HCT116 (cell line): ENCODE measurements around the gene TIMM17B. TPM values are rescaled to one million over a fixed set of nuclear protein-coding genes. Genes with fewer than 3 reads are reported as not detected.

Experiments
- ATAC-seq: fragments of 200-7000 bp; cut with Tn5 transposase; 2 replicates; pipeline ENCODE4 v1.9.1; 2020; ENCODE audit warnings: mild to moderate bottlenecking, moderate library complexity
- BruUV-seq: library from RNA; stranded (reverse); fragments of 400-500 nt; replicated peaks from 2 replicates; lab custom pipeline; 2021; lab: Mats Ljungman, UMichigan
- CTCF ChIA-PET: fragments of 300-600 bp; sonication (Branson Sonifier 250); formaldehyde crosslinking; loops from one replicate; lab custom pipeline; 2021; ENCODE audit warnings: antibody characterized with exemption; lab: Charles Lee
- POLR2A ChIA-PET: fragments of 300-600, 350-600 bp; sonication (Branson Sonifier 250); formaldehyde crosslinking; loops from one replicate; lab custom pipeline; 2021; ENCODE audit warnings: antibody characterized with exemption; lab: Charles Lee
- RAD21 ChIA-PET, 2 experiments: fragments of 300-600 bp; sonication (Branson Sonifier 250); formaldehyde crosslinking; loops; one replicate each; lab custom pipeline; 2023; ENCODE audit warnings: low total read pairs in 2 of 2; ENCODE audit not compliant: uncharacterized antibody in 2 of 2, unreplicated experiment in 2 of 2, low non-redundant PET in 1 of 2; lab: Charles Lee
- DNase-seq: peaks from one replicate; pipeline ENCODE4 v3.0.0-alpha.2; 2010; ENCODE audit warnings: low read depth, low spot score
- H2AFZ ChIP-seq: fragments of 200-600 bp; shearing (Covaris generic), sonication (generic); 2 replicates; pipeline ENCODE4 v1.6.1; 2017; ENCODE audit warnings: low read depth, mixed run types, mixed read lengths, antibody characterized with exemption, low read length; ENCODE audit not compliant: poor library complexity, severe bottlenecking
- H3K27ac ChIP-seq: 2 replicates; pipeline ENCODE4 v1.5.1; 2012; ENCODE audit warnings: low read depth, low read length
- H3K27me3 ChIP-seq: fragments of 200-600 bp; sonication (generic); 2 replicates; pipeline ENCODE4 v1.6.1; 2016; ENCODE audit warnings: mixed run types, low read length, mixed read lengths; ENCODE audit not compliant: insufficient read depth
- H3K36me3 ChIP-seq, 2 experiments: fragments of 200-500 bp in 1 of 2; fragments of 200-600 bp in 1 of 2; sonication (Bioruptor generic) in 1 of 2; sonication (generic) in 1 of 2; 2 replicates each; pipeline versions ENCODE4 v1.5.1 to v1.6.1; 2014 to 2016; ENCODE audit warnings: low read length in 2 of 2, inconsistent platforms in 1 of 2, mixed read lengths in 1 of 2, mixed run types in 1 of 2; ENCODE audit not compliant: insufficient read depth in 2 of 2, control insufficient read depth in 1 of 2
- H3K4me1 ChIP-seq, 2 experiments: fragments of 200-600 bp in 1 of 2; sonication (generic) in 1 of 2; 2 replicates each; pipeline versions ENCODE4 v1.5.1 to v1.6.1; 2012 to 2017; ENCODE audit warnings: low read length in 2 of 2, inconsistent platforms in 1 of 2, mild to moderate bottlenecking in 1 of 2, mixed read lengths in 1 of 2, mixed run types in 1 of 2, moderate library complexity in 1 of 2; ENCODE audit not compliant: insufficient read depth in 2 of 2, control insufficient read depth in 1 of 2
- H3K4me2 ChIP-seq: fragments of 200-600 bp; sonication (generic); 2 replicates; pipeline ENCODE4 v1.6.1; 2017; ENCODE audit warnings: mixed run types, low read length, mixed read lengths
- H3K4me3 ChIP-seq, 2 experiments: fragments of 200-600 bp in 1 of 2; sonication (generic) in 1 of 2; replicated peaks in 1 of 2; 2 replicates each; pipeline ENCODE4 v1.5.1; 2011 to 2016; ENCODE audit warnings: low read length in 2 of 2, control low read depth in 1 of 2, low read depth in 1 of 2, mild to moderate bottlenecking in 1 of 2, mixed read lengths in 1 of 2, mixed run types in 1 of 2
- H3K79me2 ChIP-seq: fragments of 200-600 bp; sonication (generic); 2 replicates; pipeline ENCODE4 v1.6.1; 2017; ENCODE audit warnings: mild to moderate bottlenecking, mixed run types, low read length, moderate library complexity, mixed read lengths; ENCODE audit not compliant: insufficient read depth
- H3K9ac ChIP-seq: fragments of 200-600 bp; sonication (generic); 2 replicates; pipeline ENCODE4 v1.6.1; 2016; ENCODE audit warnings: low read length, mixed read lengths
- H3K9me2 ChIP-seq: fragments of 200-600 bp; sonication (generic), shearing (Covaris generic); 2 replicates; pipeline ENCODE4 v1.6.1; 2017; ENCODE audit warnings: mixed run types, mild to moderate bottlenecking, moderate library complexity; ENCODE audit not compliant: insufficient read depth
- H3K9me3 ChIP-seq, 2 experiments: fragments of 200-500 bp in 1 of 2; fragments of 200-600 bp in 1 of 2; sonication (Bioruptor generic) in 1 of 2; sonication (generic) in 1 of 2; 2 replicates each; pipeline ENCODE4 v1.6.1; 2014 to 2017; ENCODE audit warnings: low read length in 2 of 2, mixed read lengths in 2 of 2, inconsistent platforms in 1 of 2, low read depth in 1 of 2, mild to moderate bottlenecking in 1 of 2, mixed run types in 1 of 2, moderate library complexity in 1 of 2; ENCODE audit not compliant: control insufficient read depth in 1 of 2, insufficient read depth in 1 of 2
- H4K20me1 ChIP-seq: fragments of 200-600 bp; sonication (generic), shearing (Covaris generic); 2 replicates; pipeline ENCODE4 v1.6.1; 2017; ENCODE audit warnings: mixed run types, mild to moderate bottlenecking, moderate library complexity; ENCODE audit not compliant: insufficient read depth
- JUND ChIP-seq: IDR thresholded peaks from 2 replicates; pipeline ENCODE4 v1.6.1; 2012
- REST ChIP-seq: IDR thresholded peaks from 2 replicates; pipeline ENCODE4 v1.6.1; 2012; ENCODE audit warnings: low read depth
- YY1 ChIP-seq: IDR thresholded peaks from 2 replicates; pipeline ENCODE4 v1.6.1; 2011; ENCODE audit warnings: low read length, low read depth, moderate library complexity, mild to moderate bottlenecking; ENCODE audit not compliant: insufficient replicate concordance; ENCODE audit errors: extremely low read depth
- intact Hi-C: fragments of 100-400 bp; cut with micrococcal nuclease; formaldehyde crosslinking; loops from 2 replicates; pipeline ENCODE4 v1.10.0; 2022
- total RNA-seq: library from RNA; stranded (reverse); gene quantifications from one replicate; pipeline ENCODE4 v1.2.1, GENCODE V29; 2021; ENCODE audit not compliant: unreplicated experiment
- TF ChIP-seq, protein P1 (sequence below): IDR thresholded peaks from 2 replicates; pipeline ENCODE4 v1.6.1; 2012

TIMM17B gene
- total RNA-seq, 1 experiment from 2014 or later = 41.7 TPM

DNA sequence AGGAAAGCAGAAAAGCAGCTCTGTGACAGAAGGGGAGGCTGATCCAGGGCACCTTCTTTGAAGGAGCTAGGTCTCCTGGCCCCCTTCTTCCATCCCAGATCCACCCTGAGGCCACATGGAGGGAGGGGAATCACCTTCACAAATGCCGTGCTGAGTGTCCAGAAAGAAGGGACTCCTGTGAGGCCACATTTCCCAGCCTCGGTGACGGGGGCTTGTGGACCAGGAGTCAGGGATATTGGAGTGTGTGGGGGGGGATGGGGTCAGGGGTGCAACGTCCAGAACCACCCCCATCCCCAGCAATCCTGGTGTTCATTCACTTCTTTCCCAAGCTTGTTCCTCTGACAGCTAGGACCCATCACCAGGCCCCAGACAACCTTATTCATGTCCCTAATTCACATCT, 4.7 kb downstream of the TIMM17B start:
- RAD21 ChIA-PET = no interaction called here
- Histone ChIP-seq H3K9me2 (no peaks in the 10 kb centered on the region), H3K4me2 (no peak overlapping the region)

More for the DNA sequence above, 4.7 kb downstream of the TIMM17B start:
- no peak for ATAC-seq
- TF ChIP-seq REST (no peak), JUND (no peak), YY1 (no peak)
- TF ChIP-seq, protein P1, sequence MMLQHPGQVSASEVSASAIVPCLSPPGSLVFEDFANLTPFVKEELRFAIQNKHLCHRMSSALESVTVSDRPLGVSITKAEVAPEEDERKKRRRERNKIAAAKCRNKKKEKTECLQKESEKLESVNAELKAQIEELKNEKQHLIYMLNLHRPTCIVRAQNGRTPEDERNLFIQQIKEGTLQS = no peak
- TF ChIP-seq, all 23 proteins: peak for 0
- Histone ChIP-seq H2AFZ (no peak overlapping the region), H3K4me3 (no peak overlapping the region), H4K20me1 (no peaks in the 10 kb centered on the region), H3K9me3 (no peaks in the 10 kb centered on the region), H3K27me3 (no peaks in the 10 kb centered on the region), H3K9ac (no peak overlapping the region), H3K79me2 (peaks cover 21% of the 10 kb centered on the region), H3K36me3 (peaks cover 0 to 7% of the 10 kb centered on the region in 2 experiments; a peak in 1 of 4 replicates), H3K27ac (no peak overlapping the region), H3K4me1 (peaks cover 3 to 20% of the 10 kb centered on the region in 2 experiments; a peak in 3 of 4 replicates)
- ChIA-PET POLR2A (no interaction called here), CTCF (no interaction called here)
- intact Hi-C loops = loop anchor here (10.0 kb wide), 1 partner anchor 88 kb away; the partner anchor contains the start of gene HDAC6
- no TSS peak for BruUV-seq
- DNase-seq = no peak
